Activated naive CD4-positive, alpha-beta T cell treated with anti-CD3 and anti-CD28 coated beads, Interleukin-2, amount 50 U/mL, for 72 hours (primary cell): Measurements from ENCODE around the gene EMC1. TPM values are rescaled to one million over a fixed set of nuclear protein-coding genes. Genes with fewer than 3 reads are reported as not detected.
"Not testable (repeated sequence)": the region's sequence is repeated elsewhere in the genome, so short reads cannot be mapped to it uniquely, and the experiment has no call there.

Source experiments
- ATAC-seq, 2 donors: fragments of 150-1000 bp; cut with Tn5 transposase; 2 replicates each; pipeline ENCODE4 v1.10.0; 2021; ENCODE audit warnings: mild to moderate bottlenecking in 2 of 2, moderate library complexity in 2 of 2
- DNase-seq, 2 donors: peaks; one replicate each; pipeline ENCODE4 v3.0.0; 2021 to 2022; ENCODE audit warnings: low spot score in 2 of 2
- H3K27ac Mint-ChIP-seq, 2 donors: one replicate each; pipeline ENCODE4 v1.8.0; 2022; ENCODE audit warnings: mild to moderate bottlenecking in 2 of 2, mixed read lengths in 2 of 2
- H3K36me3 Mint-ChIP-seq, 2 donors: one replicate each; pipeline ENCODE4 v1.8.0; 2022; ENCODE audit warnings: mixed read lengths in 2 of 2
- H3K9me3 Mint-ChIP-seq, 2 donors: one replicate each; pipeline ENCODE4 v1.8.0; 2022; ENCODE audit warnings: mixed read lengths in 2 of 2
- total RNA-seq, 2 donors: library from RNA; stranded (reverse); gene quantifications; one replicate each; pipeline ENCODE4 v1.2.3, GENCODE V29; 2022

The EMC1 gene
- total RNA-seq, 2 donors from 2014 or later = 42.2 to 44.4 TPM

DNA sequence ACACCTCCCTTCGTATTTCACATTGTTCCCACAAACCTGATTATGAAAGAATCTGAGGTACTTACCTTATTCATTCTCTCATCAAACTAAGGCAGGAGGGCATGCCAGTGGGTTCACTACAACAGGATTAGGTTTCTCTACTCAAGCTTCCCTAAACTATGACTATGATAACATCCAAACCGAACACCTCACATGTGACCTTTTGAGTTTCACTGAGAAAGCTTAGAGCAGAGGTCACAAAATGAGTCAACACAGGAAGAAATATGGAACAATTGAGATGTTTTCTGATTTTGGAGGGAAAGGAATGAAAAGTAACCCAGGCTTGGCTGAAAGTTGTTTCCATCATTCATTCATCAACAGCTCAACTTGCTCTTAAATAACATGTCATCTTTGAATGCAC is 65.3 kb downstream of the EMC1 start:
- Mint-ChIP-seq H3K36me3 (peaks cover 32 to 61% of the 10 kb centered on the region in 2 donors), H3K27ac (peak overlapping the region; percentile 84 to 93), H3K9me3 (no peaks in the 10 kb centered on the region)
- DNase-seq (peak in 1 of 2 donors; percentile 10), ATAC-seq (peak; percentile 97 to 99)

DNA sequence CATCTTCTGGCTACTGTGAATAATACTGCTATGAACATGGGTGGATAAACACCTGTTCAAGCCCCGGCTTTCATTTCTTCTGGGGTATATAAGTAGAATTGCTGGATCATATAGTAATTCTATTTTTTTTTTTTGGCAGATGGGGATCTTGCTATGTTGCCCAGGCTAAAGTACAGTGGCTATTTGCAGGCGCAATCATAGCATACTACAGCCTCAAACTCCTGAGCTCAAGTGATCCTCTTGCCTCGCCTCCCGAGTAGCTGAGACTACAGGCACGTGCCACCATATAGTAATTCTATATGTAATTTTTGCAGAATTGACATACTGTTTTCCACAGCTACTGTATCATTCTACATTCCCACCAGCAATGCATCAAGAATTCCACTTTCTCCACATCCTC is 69.1 kb downstream of the EMC1 start:
- H3K27ac Mint-ChIP-seq = peak overlapping the region in 1 of 2 donors; percentile 2
- DNase-seq (no peak), ATAC-seq (no peak)
- no peaks in the 10 kb centered on the region for H3K9me3 Mint-ChIP-seq
- peaks cover 46 to 68% of the 10 kb centered on the region in 2 donors for H3K36me3 Mint-ChIP-seq

DNA sequence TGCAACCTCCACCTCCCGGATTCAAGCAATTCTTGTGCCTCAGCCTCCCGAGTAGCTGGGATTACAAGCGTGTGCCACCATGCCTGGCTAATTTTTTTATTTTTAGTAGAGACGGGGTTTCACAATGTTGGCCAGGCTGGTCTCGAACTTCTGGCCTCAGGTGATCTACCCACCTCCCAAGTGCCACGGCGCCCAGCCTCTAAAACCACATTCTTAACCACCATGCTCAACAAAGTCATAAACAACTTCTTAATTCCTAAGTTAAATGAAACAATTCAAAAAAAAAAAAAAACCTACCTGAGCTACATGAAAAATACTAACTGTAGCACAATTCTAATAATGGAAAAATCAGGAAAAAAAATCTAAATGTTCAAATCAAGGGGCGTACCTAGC is 71.1 kb downstream of the EMC1 start:
- DNase-seq, ATAC-seq: not testable (repeated sequence)
- H3K36me3 Mint-ChIP-seq = peaks cover 42 to 60% of the 10 kb centered on the region in 2 donors

DNA sequence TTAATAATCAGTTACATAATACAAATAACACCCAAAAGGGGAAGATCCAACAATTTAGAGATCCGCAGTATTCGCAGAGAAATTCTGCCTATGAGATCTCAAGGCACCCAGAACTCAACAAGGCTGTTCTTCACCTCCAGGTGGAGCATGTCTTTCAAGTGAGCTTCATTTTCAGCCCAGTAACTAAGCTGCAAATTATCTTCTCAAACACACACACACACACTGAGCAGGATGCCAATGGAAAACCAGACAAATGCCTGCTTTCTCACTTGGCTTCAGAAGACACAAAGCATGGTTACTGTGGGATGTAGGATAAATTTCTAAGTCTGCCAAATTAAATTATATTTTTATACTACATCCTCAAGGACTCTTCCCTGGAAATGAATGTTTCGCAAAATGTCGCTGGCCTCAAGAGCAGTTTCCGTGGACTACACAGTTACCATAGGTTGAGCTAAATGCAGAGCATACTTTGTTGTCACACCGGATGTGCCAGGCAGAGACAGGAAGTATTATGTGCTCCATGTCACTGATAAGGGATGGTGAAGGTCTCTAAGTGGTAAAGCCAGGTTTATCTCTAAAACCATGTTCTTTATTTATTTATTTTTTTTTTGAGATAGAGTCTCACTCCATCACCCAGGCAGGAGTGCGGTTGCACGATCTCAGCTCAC is 71.6 kb downstream of the EMC1 start:
- peak overlapping the region; percentile 31 to 72 for H3K27ac Mint-ChIP-seq
- ATAC-seq = peak; percentile 74 to 81
- H3K36me3 Mint-ChIP-seq = peaks cover 43 to 57% of the 10 kb centered on the region in 2 donors
- no peak for DNase-seq
- H3K9me3 Mint-ChIP-seq = no peaks in the 10 kb centered on the region

More for the DNA sequence above, 71.1 kb downstream of the EMC1 start:
- not testable (repeated sequence) for H3K9me3 Mint-ChIP-seq
- peak overlapping the region; percentile 31 to 46 for H3K27ac Mint-ChIP-seq

DNA sequence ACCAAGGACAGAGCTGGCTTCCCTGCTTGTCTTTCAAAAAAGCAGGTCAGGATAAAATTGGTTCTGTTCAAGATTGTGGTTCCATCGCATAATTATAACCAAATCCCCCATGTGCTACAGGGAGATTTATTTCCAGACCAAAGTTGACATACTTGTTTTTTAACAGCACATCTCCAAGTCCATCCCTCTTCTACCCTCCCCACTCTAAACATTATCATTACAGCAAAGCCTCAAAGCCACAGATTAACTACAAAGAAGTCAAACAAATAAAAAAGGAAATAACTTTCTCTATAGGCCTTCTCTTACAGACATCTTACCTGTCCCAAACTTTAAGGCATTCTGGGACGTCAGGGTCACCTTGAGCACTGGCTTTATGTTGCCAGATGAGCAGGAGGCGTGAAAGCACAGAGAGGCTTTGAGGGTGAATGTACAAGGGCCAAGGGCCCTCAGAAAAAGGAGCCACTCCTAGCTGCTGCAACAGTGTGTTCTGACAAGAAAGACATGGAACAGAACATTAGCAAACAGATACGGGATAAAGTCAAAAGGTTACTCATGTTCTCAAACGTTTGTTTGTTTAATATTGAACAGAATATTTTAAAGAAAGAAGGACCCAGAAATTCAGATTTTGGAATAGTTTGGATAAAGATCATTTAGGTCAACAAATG is 72.5 kb downstream of the EMC1 start:
- H3K36me3 Mint-ChIP-seq = peaks cover 41 to 54% of the 10 kb centered on the region in 2 donors
- ATAC-seq (no peak), DNase-seq (no peak)
- H3K27ac Mint-ChIP-seq = peak overlapping the region; percentile 31 to 72
- no peaks in the 10 kb centered on the region for H3K9me3 Mint-ChIP-seq

DNA sequence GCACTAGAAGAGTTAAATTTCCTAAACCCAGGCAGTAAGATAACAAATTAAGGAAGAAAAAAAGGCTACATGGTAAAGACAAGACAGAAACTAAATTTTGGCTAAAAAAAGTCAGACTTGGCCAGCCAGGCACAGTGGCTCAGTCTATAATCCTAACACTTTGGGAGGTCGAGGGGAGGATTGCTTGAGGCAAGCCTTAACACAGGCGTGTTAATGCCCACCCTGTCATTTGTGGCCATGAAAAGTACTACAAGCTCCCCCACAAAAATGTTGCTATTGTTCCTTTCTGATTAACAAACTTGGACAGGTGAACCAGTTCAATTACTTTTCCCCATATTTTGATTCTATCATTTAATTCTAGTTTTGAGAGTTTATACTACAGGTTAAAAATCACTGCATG is 73.5 kb downstream of the EMC1 start:
- no peak for DNase-seq
- ATAC-seq = no peak
- Mint-ChIP-seq H3K9me3 (no peaks in the 10 kb centered on the region), H3K27ac (peak overlapping the region in 1 of 2 donors; percentile 81), H3K36me3 (peaks cover 39 to 56% of the 10 kb centered on the region in 2 donors)

DNA sequence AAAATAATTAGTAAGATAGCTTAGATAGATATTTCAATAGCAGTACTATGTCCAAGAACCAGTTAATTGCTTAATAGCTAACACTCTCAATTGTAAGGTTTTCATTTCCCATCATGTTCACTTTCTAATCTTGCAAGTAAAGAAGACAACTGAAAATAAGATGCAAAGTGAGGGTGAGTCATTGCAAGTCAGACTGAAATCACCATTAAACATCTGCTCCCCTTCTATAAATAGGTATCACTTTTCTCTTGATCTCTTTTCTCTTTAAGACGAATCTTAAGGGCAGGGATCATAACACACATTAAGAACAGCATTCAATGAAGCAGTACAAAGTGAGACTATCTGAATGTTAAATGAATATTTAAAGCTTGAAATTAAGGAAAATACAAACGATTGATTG is 81.7 kb downstream of the EMC1 start:
- H3K27ac Mint-ChIP-seq = peak overlapping the region; percentile 76 to 96
- ATAC-seq = peak; percentile 93 to 96
- H3K9me3 Mint-ChIP-seq = no peaks in the 10 kb centered on the region
- DNase-seq = no peak
- peaks cover 29 to 53% of the 10 kb centered on the region in 2 donors for H3K36me3 Mint-ChIP-seq

DNA sequence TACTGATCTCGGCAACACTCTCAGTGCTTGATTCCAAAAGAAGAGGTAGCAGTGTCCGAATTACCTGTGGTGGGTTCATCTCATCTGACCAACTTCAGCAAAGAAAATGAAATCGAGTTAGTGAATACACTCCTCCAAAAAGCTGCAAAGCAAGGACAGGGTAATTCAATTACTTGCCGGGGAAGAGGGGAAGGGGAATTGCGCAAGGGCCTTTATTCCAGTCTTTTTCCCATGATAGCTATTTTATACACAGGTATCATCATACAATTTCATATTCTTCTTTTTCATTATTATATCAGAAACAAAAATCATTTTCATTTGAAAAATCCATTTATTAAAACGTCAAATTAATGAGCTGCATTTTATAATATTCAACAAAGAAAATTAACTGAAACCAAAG is 84.2 kb downstream of the EMC1 start:
- H3K36me3 Mint-ChIP-seq = peaks cover 26 to 68% of the 10 kb centered on the region in 2 donors
- no peak for DNase-seq
- ATAC-seq = no peak
- H3K9me3 Mint-ChIP-seq = no peaks in the 10 kb centered on the region
- H3K27ac Mint-ChIP-seq = no peak overlapping the region

DNA sequence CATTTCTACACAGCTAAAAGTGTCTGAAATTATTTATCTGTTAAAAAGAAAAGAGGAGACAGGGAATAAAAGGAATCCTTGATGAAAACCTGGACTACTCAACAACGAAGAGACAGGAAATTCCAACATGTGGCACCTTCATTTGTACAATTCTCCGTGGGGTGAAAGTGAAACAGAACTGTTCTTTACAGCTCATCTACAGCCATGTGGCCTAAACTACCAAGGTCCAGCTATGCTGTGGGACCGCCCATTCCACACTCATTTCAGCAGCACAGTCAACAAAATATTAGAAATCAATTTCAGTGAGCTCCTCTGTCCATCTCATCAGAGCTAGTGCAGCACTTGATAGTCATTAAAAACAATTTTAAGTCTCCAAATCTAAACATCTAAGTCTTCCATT is 85.3 kb downstream of the EMC1 start:
- H3K36me3 Mint-ChIP-seq = peaks cover 31 to 71% of the 10 kb centered on the region in 2 donors
- DNase-seq = no peak
- ATAC-seq = no peak
- no peak overlapping the region for H3K27ac Mint-ChIP-seq
- H3K9me3 Mint-ChIP-seq = no peaks in the 10 kb centered on the region

Other genes starting within 250 kb of the EMC1 start
- 100 to 1,000 TPM; 156 to 199 TPM for gene UBR4, start 41.3 kb downstream of the EMC1 start, total RNA-seq
- gene MRTO4, start 281 bp upstream of the EMC1 start, total RNA-seq = 10 to 100 TPM; 60.4 to 83.6 TPM
- gene AKR7A3, start 37.2 kb upstream of the EMC1 start, total RNA-seq = under 1 TPM; 0.68 to 0.93 TPM
- 10 to 100 TPM; 42.9 to 50.2 TPM for gene AKR7A2, start 60.6 kb upstream of the EMC1 start, total RNA-seq
- 1 to 10 TPM; 6.7 to 7.2 TPM for gene SLC66A1, start 60.8 kb upstream of the EMC1 start, total RNA-seq
- 100 to 1,000 TPM; 404 to 419 TPM for gene CAPZB, start 234.0 kb upstream of the EMC1 start, total RNA-seq